ENCODE measurements around the gene CNTNAP2. TPM values are rescaled to one million over a fixed set of nuclear protein-coding genes. Genes with fewer than 3 reads are reported as not detected.

Gene CNTNAP2
- total and polyA plus RNA-seq, 9 of the 15 experiments (the other 6 are each of a cell fraction or from before 2014, with no cell fraction given) = 0.04 to 0.62 (median 0.09) TPM; not detected in 4

- CTCF ChIA-PET (ENCODE audit: low intra/inter-chr PET ratio) = no interaction called here
- POLR2A ChIA-PET = no interaction called here
- WGBS (ENCODE audit: insufficient coverage, low coverage, missing lambda C conversion rate) = 4% methylated on average over 1 of the region's 1 CpG
Observed at GRCh38 chr7:147069771-147070170, 953.2 kb downstream of the CNTNAP2 start.

More at GRCh38 chr7:147069771-147070170, 953.2 kb downstream of the CNTNAP2 start:
- Histone ChIP-seq H3K9ac (ENCODE audit: insufficient read depth in 1 of 2, low read depth in 2 of 2, low read length in 2 of 2) (no peak overlapping the region), H2AFZ (ENCODE audit: low read depth, low read length) (no peak overlapping the region), H3K27ac (ENCODE audit: extremely low read depth, low read depth, low read length) (no peak overlapping the region), H3K27me3 (ENCODE audit: control insufficient read depth in 2 of 2, insufficient read depth in 2 of 2, low read length in 2 of 2) (no peaks in the 10 kb centered on the region), H3K4me1 (replicated peaks in 1 of 2; ENCODE audit: control insufficient read depth in 2 of 2, insufficient read depth in 2 of 2, low read length in 2 of 2) (no peaks in the 10 kb centered on the region), H3K9me1 (ENCODE audit: control insufficient read depth, insufficient read depth, low read length) (no peaks in the 10 kb centered on the region), H3K9me3 (replicated peaks; ENCODE audit: control insufficient read depth, insufficient read depth, low read depth, low read length) (no peaks in the 10 kb centered on the region), H3K4me2 (ENCODE audit: insufficient read depth, low read length) (no peak overlapping the region), H3K79me2 (ENCODE audit: control insufficient read depth, insufficient read depth, low read length) (no peaks in the 10 kb centered on the region), H4K20me1 (replicated peaks; ENCODE audit: control insufficient read depth, insufficient read depth, low read length) (no peaks in the 10 kb centered on the region), H3K4me3 (no peak overlapping the region), H3K36me3 (ENCODE audit: control insufficient read depth, insufficient read depth, low read length) (no peaks in the 10 kb centered on the region)
- DNase-seq (ENCODE audit: extremely low read depth in 1 of 4, low spot score in 3 of 4) = no peak
- ATAC-seq = no peak
- TF ChIP-seq ZKSCAN1 (IDR thresholded peaks at IDR 0.05; ENCODE audit: low read depth, low read length) = no peak
- TF ChIP-seq ERF (CRISPR knock-in tag; IDR thresholded peaks at IDR 0.05) = no peak
- no peak for TF ChIP-seq BMI1 (IDR thresholded peaks at IDR 0.05; ENCODE audit: low read length)
- TF ChIP-seq SAFB (IDR thresholded peaks at IDR 0.05; ENCODE audit: borderline replicate concordance, low read depth, low read length) = no peak
- TF ChIP-seq RNF219 (CRISPR knock-in tag; IDR thresholded peaks at IDR 0.05) = no peak
- no peak for TF ChIP-seq SP2 (IDR thresholded peaks at IDR 0.05; ENCODE audit: extremely low read depth, low read depth, low read length, poor library complexity, severe bottlenecking)
- no peak for TF ChIP-seq ZEB2 (IDR thresholded peaks at IDR 0.05)
- FAIRE-seq = no peak
- BruUV-seq (replicated peaks) = no TSS peak
- in situ Hi-C loops (cut with MboI) = no loop called here
- intact Hi-C loops (cut with micrococcal nuclease) = no loop called here
